ENCODE results near the gene HMCES. TPM values are rescaled to one million over a fixed set of nuclear protein-coding genes. Genes with fewer than 3 reads are reported as not detected.

HMCES gene
- total and polyA plus RNA-seq, 2 of the 13 experiments (the other 11 are each of a cell fraction or from before 2014, with no cell fraction given), result 16.1 to 37.5 TPM

DNA sequence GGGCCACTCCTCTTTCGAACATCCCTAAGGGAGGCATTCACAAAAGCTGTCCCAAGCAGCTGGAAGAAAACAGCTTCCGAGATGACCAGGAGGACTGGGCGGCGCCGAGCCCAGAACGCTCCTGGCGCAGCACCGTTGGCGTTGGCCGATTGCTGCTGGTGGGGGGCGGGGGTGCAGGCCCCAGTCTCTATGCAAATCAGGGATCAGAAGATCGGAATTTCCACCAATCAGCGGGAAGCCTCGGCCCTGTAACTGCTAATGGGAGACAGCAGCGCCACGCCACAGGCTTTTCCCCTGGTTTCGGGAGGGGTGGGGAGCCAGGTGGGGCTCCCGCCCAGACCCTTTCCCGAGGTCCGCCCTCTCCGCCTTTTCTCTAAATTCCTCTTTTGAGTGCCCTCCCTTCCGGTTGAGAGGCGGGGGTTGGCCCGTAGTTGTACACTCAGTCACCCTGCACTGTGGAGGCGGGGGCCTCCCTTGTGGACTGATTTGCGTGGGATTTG, 27.0 kb downstream of the HMCES start:
- no peaks in the 10 kb centered on the region for H3K9me3 ChIP-seq (ENCODE audit: low read length)
- no peak overlapping the region for H3K4me3 ChIP-seq (replicated peaks in 1 of 3; ENCODE audit: insufficient read depth in 1 of 3, low read depth in 2 of 3, low read length in 3 of 3)
- 97% methylated on average over 21 of the region's 26 CpGs for WGBS (ENCODE audit: low lambda C conversion rate)
- no peak for ATAC-seq
- ChIA-PET CTCF (ENCODE audit: low intra/inter-chr PET ratio, low total read pairs) (no interaction called here), POLR2A (no interaction called here)
- H3K36me3 ChIP-seq (replicated peaks in 1 of 2; ENCODE audit: control insufficient read depth in 1 of 2, insufficient read depth in 2 of 2, low read length in 2 of 2), result peaks cover 4 to 37% of the 10 kb centered on the region in 2 experiments
- BruUV-seq (replicated peaks), result no TSS peak
- no peak overlapping the region for H3K9ac ChIP-seq (ENCODE audit: insufficient read depth, low read depth, low read length)
- FAIRE-seq, result no peak
- in situ Hi-C loops (cut with HindIII; ENCODE audit: extremely low pct_ligation_motif_present, low pct_unique_long_range_greater_than_20kb), result no loop called here
- no peaks in the 10 kb centered on the region for H3K27me3 ChIP-seq (ENCODE audit: control insufficient read depth in 1 of 2, insufficient read depth in 2 of 2, low read length in 2 of 2)
- DNase-seq (ENCODE audit: low spot score), result no peak
- H2AFZ ChIP-seq (ENCODE audit: low read length), result no peak overlapping the region
- no peak for TF ChIP-seq ZNF841 (CRISPR knock-in tag; IDR thresholded peaks at IDR 0.05; ENCODE audit: borderline replicate concordance)
- TF ChIP-seq ZNF296 (CRISPR knock-in tag; conservative IDR thresholded peaks at IDR 0.05), result no peak
- TF ChIP-seq, protein P1, sequence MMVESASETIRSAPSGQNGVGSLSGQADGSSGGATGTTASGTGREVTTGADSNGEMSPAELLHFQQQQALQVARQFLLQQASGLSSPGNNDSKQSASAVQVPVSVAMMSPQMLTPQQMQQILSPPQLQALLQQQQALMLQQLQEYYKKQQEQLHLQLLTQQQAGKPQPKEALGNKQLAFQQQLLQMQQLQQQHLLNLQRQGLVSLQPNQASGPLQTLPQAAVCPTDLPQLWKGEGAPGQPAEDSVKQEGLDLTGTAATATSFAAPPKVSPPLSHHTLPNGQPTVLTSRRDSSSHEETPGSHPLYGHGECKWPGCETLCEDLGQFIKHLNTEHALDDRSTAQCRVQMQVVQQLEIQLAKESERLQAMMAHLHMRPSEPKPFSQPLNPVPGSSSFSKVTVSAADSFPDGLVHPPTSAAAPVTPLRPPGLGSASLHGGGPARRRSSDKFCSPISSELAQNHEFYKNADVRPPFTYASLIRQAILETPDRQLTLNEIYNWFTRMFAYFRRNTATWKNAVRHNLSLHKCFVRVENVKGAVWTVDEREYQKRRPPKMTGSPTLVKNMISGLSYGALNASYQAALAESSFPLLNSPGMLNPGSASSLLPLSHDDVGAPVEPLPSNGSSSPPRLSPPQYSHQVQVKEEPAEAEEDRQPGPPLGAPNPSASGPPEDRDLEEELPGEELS (CRISPR knock-in tag; IDR thresholded peaks at IDR 0.05), result no peak
- no peak for TF ChIP-seq ZFP36 (IDR thresholded peaks at IDR 0.05; ENCODE audit: borderline replicate concordance, low read depth, low read length, partially characterized antibody)
- no peak for TF ChIP-seq ARHGAP35 (CRISPR knock-in tag; IDR thresholded peaks at IDR 0.05; ENCODE audit: borderline replicate concordance)
- no peak for TF ChIP-seq HNRNPUL1 (IDR thresholded peaks at IDR 0.05; ENCODE audit: low read depth, low read length)
- no peak for TF ChIP-seq MXD4 (CRISPR knock-in tag; IDR thresholded peaks at IDR 0.05)
- H3K4me1 ChIP-seq (ENCODE audit: insufficient read depth, low read length), result peaks cover 23% of the 10 kb centered on the region
- no peaks in the 10 kb centered on the region for H4K20me1 ChIP-seq (ENCODE audit: insufficient read depth, low read length)
- no peak overlapping the region for H3K4me2 ChIP-seq (ENCODE audit: low read depth, low read length)
- intact Hi-C loops (cut with micrococcal nuclease; ENCODE audit: unreplicated experiment), result no loop called here
- H3K27ac ChIP-seq (ENCODE audit: extremely low read length, insufficient read depth, low read length), result no peak overlapping the region
- H3K79me2 ChIP-seq (ENCODE audit: insufficient read depth, low read length), result no peaks in the 10 kb centered on the region
